ENCODE measurements around the gene RNF152.

- TF ChIP-seq EZH2 (IDR thresholded peaks at IDR 0.05; ENCODE audit: borderline replicate concordance, low read length) = no peak
- no peak for TF ChIP-seq CTCF (IDR thresholded peaks at IDR 0.05; ENCODE audit: low read length)
These were observed at the start of gene RNF152 for GRCh38 chr18:61892683-61893308.
